MV-4-11 (cell line): ENCODE results near the gene FAM83C.

ENCODE experiments used
- DNase-seq: peaks from one replicate; lab custom pipeline; 2025; lab: John Stamatoyannopoulos, UW

The FAM83C gene

GRCh38 chr20:35298264-35298663 is 6.0 kb upstream of the FAM83C start:
- no peak for DNase-seq

GRCh38 chr20:35297740-35298139 is 5.5 kb upstream of the FAM83C start:
- DNase-seq, result no peak

- peak; percentile 24 for DNase-seq
Measured at GRCh38 chr20:35297155-35297554, 4.9 kb upstream of the FAM83C start.

DNA sequence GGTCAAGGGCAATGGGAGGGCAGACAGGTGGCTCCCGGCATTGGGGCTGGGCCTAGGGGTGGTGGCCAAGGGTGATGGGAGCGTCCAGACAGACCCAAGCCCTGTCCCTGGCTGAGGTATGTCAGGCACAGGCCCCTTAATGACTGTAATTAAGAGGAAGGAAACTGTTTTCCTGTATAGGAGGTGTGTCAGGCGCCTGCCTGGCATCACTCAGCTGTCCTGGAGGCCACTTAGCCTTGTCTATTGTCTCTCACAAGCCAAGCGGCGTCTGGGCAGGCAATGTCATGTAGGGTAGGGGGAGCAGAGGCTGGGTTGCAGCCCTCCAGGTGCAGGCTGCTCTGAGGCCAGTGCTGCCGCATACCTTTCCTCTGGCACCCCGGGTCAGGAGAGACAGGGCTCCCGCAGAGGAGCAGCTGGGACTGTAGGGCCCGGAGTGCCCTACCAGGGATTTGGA is 3.9 kb upstream of the FAM83C start:
- DNase-seq, result no peak

GRCh38 chr20:35295674-35296073 is 3.4 kb upstream of the FAM83C start:
- no peak for DNase-seq

GRCh38 chr20:35295058-35295457 is 2.8 kb upstream of the FAM83C start:
- DNase-seq, result no peak

DNA sequence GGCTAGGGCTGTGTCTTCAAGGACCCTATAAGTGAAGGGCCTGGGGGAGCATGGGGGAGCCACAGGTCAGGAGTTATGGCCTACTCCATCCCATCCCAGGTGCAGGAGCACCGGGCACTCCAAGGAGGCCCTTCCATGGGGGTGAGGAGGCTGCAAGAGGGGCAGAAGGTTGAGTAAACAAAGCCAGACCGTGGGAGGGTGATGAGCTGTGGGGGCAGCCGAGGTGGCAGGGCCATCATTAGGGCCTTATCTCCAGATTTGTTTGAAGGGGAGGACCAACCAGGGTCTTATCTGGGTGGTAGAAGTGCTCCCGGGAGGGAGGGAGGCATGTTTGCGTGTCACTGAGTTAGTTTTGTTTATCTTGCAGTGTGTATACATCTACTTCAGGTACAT is 2.1 kb upstream of the FAM83C start:
- no peak for DNase-seq

DNA sequence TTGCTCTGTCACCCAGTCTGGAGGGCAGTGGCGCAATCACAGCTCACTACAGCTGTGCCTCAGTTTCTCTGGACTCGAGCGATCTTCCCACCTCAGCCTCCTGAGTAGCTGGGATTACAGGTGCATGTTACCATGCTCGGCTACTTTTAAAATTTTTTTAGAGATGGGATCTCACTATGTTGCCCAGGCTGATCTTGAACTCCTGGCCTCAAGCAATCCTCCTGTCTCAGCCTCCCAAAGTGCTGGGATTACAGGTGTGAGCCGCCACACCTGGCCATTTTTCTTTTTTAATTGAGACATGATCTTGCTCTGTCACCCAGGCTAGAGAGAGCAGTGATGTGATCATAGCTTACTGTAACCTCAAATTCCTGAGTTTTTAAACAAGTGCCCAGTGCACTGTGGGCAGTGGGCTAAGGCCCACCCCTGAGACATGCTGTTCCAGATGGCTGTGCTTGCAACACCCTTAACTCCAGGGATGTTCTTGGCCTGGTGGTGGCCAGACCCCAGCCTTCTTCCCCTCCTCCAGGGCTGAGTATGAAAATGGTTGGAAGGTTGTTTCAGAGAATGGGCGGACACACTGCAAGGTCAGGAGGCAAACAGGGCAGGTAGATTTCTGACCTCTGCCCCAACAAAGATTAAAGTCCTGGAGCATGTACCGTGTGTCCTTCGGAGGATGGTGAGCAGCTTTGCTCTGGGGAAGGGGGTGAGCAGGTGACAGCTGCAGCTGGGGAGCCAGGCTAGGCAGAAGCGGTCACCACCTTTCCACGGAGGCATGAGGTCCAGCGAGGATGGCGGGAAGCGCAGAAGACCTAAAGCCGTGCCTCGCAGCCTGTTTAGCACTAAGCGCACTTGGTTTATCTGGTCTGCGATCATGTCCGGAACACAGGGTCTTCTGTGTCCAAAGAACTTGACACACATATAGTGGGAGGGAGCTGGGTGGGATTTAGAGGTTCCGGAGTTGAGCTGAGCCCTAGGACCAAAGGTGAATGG is 1.4 kb upstream of the FAM83C start:
- no peak for DNase-seq

DNA sequence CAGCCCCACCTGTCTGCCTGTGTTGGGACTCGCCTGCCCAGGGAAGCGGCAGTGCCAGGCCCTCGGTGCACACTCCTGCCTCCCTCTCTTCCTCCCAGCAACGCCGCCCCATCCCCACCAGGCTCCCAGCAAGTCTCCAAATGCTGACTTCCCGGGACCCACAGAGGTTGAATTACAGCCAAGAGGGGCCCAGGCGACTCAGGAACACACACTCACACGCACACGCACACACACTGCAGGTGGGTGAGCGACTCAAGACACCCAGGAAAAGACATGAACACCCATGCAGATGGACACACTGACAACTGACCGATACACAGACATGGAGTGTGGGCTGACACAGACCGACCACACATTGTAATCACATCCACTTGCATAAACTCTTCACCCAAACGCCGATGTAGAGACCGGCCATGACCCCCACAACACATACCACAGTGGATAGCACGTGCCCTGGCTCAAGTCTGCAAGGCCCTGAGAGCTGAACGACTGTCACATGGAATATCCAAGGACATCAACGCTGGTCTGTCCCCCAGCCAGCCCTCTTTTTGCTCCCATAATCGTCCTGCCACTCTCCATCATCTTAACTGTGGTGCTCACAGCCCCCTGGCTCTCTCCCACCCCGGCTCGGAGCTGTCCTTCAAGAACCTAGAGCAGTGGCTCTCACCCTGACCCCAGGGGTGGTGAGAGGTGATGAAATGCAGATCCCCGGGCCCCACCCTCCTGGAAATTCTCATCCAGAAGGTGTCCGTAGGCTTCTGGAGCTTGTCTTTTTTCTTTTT is 470 bp upstream of the FAM83C start:
- no peak for DNase-seq

- DNase-seq, result no peak
Measured at GRCh38 chr20:35290887-35291417, 1.3 kb downstream of the FAM83C start.

DNA sequence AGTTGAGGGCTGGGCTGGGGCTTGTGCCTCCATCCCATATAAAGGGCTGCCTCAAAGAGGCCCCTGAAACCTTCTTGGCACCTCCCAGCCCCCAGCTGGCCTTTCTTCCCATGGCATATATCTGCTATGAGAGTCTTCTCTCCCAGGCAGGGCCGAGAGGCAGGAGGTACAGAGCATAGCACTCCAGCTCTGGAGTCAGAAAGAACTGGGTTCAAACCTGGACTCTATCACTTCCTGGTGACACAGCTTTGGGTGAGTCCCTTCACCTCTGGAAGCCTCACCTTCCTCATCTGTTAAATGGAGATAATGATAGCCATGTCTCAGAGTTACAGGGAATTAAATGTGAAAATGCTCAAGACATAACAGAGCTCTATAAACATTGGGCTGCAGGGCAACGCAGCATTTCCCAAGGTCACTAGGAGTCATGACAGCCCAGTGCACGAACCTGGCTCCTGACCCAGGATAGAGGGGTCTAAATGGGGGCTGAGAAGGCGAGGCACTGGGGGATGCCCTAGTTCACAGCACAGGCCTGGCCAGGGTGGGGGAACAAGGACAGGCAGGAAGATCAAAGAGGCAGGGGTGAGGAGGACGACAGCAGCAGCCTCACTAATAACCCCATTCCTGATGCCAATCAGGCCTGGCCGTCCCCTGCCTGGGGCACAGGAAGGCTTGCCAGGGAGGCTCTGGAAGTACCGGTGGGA is 1.9 kb downstream of the FAM83C start:
- no peak for DNase-seq

DNA sequence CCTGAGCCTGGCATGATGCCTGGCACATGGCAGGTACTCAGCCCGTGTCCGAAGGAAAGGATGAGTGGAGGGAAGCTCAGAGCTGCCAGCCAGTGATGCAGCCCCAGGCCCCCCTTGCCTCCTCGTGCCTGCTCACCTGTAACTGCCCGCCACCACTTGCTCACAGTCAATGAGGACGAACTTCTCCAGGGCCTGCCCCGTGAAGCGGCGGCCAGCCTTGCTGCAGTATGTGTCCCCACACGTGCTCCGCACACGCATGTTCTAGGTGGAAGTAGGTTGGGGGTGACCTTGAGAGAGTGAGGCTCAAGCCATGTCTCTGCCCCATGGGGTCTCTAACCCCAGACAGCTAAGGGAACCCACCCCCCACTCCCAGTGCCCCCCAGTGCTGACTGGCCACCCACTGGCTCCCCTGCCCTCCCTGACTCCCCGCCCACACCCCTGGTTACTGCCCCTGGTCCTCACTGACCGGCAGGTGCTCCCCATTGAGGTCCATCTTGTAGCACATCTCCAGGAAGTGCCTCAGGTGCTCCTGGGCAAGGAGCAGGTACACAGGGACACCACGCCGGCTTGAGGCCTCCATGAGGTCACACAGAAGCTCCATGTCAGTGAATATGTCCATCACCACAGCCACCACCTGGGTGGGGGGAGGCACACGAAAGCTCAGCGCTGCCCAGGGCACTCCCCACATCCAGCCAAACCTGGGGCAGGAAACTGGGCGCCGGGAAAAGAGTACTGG is 3.7 kb downstream of the FAM83C start:
- DNase-seq, result no peak

- DNase-seq, result no peak
Measured at GRCh38 chr20:35287509-35288324, 4.5 kb downstream of the FAM83C start.

DNA sequence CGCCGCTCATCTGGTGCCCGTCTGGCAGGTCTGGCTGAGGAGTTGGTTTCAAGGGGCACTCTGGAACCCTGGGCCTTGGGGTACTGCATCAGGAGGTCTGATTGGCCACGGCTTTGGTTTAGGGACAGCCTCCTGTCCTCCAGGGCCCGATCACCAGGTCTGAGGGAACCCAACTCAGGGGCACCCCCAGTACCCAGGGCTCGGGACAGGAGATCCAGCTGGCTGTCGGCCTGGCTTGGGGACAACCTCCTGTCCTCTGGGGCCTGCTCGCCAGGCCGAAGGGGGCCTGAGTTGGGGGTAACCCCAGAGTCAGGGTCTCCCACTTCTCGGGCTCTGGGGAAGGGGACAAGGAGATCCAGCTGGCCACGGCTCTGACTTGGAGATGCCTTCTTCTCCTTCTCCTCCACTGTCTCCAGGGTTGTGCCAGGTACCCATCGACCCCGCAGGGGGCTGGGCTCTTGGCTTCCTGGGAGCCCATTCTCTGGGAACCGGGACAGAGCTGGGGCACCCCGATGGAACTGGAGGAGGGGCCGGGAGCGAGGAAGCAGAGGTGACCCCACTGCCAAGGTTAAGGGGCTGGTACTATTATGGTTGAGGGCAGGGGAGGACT is 5.2 kb downstream of the FAM83C start:
- DNase-seq, result no peak

- no peak for DNase-seq
Measured at GRCh38 chr20:35286077-35286898, 5.9 kb downstream of the FAM83C start.

- DNase-seq, result no peak
Measured at GRCh38 chr20:35285806-35286076, 6.5 kb downstream of the FAM83C start.

DNA sequence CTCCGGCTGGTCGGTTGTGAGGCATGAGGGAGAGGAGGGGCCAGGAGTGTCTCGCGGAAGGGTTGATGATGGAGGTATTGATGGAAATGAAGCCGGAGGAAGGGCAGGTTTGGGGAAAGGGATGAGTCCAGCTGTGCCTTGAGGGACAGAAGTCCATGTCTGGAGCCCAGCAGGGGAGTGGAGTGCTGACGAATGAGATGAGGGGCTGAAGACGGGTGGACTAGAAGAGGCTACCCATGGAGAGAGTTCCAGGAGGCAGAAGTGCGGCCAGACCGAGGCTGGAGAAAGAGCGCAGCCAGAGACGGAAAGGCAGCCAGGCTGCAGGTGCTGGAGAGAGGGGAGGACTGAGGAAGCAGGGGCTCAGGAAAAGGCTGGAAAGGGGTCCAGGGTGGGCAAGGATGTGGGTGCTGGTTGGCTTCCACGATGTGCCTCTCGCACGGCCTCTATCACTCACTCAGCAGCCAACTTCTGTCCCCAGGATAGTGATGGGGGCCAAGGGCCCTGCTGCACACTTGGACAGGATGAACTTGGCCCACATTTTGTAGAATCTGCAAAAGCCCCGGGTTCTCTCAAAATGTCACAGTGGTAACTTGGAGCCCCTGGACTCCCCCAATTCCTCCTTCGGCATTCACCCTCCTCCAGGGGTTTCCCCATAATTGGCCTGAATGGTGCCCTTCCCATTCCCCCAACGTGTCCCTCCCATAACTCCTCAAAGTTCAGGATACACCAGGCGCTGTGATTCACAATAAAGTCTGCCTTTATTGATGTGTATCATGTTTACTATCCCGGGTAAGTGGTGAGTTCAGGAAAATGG is 7.0 kb downstream of the FAM83C start:
- DNase-seq, result no peak

DNA sequence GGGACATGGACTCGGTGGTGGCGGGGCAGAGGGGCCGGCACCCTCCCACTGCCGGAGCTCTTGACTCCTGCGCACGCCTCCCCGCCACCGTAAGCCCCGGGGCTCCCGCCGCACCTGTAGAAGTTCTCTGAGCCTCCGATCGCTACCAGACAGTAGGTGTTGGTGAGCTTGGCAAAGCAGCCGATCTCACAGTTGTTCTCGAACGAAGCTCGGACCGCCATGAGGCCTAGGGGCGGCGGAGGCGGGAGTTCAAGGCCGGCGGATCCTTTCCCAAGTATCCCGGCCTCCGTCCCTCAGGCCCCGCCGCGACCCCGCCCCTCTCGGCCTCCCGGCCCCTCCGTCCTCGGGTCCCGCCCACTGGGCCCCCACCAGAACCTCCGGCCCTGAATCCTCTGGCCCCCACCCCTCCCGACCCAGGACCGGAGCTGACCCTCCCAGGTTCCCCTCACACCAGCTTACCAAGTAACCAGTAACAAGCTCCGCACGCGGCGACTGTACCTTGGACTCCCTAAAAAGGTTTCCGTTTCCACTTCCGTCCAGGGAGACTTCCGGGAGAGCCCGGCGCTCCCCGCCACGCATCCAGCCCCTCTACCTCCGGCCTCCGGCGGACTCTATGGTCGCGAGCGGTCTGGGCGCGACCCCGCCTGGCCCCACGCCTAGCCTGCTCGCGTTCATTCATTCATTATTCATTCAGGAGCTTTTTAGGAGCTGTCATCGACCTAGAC is 7.8 kb downstream of the FAM83C start, which contains the start of gene EIF6:
EIF6 (minus strand) TSS at position 506 of the 725 bp plus-strand sequence; CDS start at position 221, 285 bp downstream.
- peak; percentile 82 for DNase-seq
